GM08714 (cell line): ENCODE results near the gene CTNNBIP1.

Source experiments
- H3K4me3 ChIP-seq: fragments of 200-500 bp; sonication (Bioruptor generic); 2 replicates; pipeline ENCODE4 v1.5.1; 2014; ENCODE audit warnings: mild to moderate bottlenecking, low read length, inconsistent platforms
- ZNF274 ChIP-seq: IDR thresholded peaks from 2 replicates; pipeline ENCODE4 v1.6.1; 2012; ENCODE audit warnings: mild to moderate bottlenecking, low read depth, low read length

Gene CTNNBIP1

GRCh38 chr1:9847269-9847668 is 62.8 kb downstream of the CTNNBIP1 start:
- TF ChIP-seq ZNF274 = no peak
- no peak overlapping the region for H3K4me3 ChIP-seq

- TF ChIP-seq ZNF274 = no peak
- no peak overlapping the region for H3K4me3 ChIP-seq
These were observed 63.4 kb downstream of the CTNNBIP1 start for GRCh38 chr1:9846611-9847171.

GRCh38 chr1:9845914-9846313 is 64.2 kb downstream of the CTNNBIP1 start:
- TF ChIP-seq ZNF274 = no peak
- no peak overlapping the region for H3K4me3 ChIP-seq

- H3K4me3 ChIP-seq = no peak overlapping the region
These were observed 65.3 kb downstream of the CTNNBIP1 start for GRCh38 chr1:9844756-9845155.

GRCh38 chr1:9844106-9844505 is 66.0 kb downstream of the CTNNBIP1 start:
- TF ChIP-seq ZNF274 = no peak
- no peak overlapping the region for H3K4me3 ChIP-seq

More at GRCh38 chr1:9844756-9845155, 65.3 kb downstream of the CTNNBIP1 start:
- no peak for TF ChIP-seq ZNF274

- no peak overlapping the region for H3K4me3 ChIP-seq
- no peak for TF ChIP-seq ZNF274
These were observed 66.5 kb downstream of the CTNNBIP1 start for GRCh38 chr1:9843576-9843945.

GRCh38 chr1:9842781-9843575 is 67.1 kb downstream of the CTNNBIP1 start:
- no peak for TF ChIP-seq ZNF274

GRCh38 chr1:9842073-9842711 is 67.9 kb downstream of the CTNNBIP1 start:
- H3K4me3 ChIP-seq = no peak overlapping the region
- no peak for TF ChIP-seq ZNF274

More at GRCh38 chr1:9842781-9843575, 67.1 kb downstream of the CTNNBIP1 start:
- H3K4me3 ChIP-seq = no peak overlapping the region

GRCh38 chr1:9841460-9841859 is 68.6 kb downstream of the CTNNBIP1 start:
- no peak overlapping the region for H3K4me3 ChIP-seq
- TF ChIP-seq ZNF274 = no peak

GRCh38 chr1:9840176-9840575 is 69.9 kb downstream of the CTNNBIP1 start:
- TF ChIP-seq ZNF274 = no peak
- H3K4me3 ChIP-seq = no peak overlapping the region

- no peak for TF ChIP-seq ZNF274
- no peak overlapping the region for H3K4me3 ChIP-seq
These were observed 71.1 kb downstream of the CTNNBIP1 start for GRCh38 chr1:9838946-9839345.

GRCh38 chr1:9836632-9836960 is 73.5 kb downstream of the CTNNBIP1 start:
- H3K4me3 ChIP-seq = no peak overlapping the region
- TF ChIP-seq ZNF274 = no peak

GRCh38 chr1:9835758-9836631 is 74.1 kb downstream of the CTNNBIP1 start:
- no peak overlapping the region for H3K4me3 ChIP-seq
- no peak for TF ChIP-seq ZNF274

- no peak overlapping the region for H3K4me3 ChIP-seq
- no peak for TF ChIP-seq ZNF274
These were observed 74.7 kb downstream of the CTNNBIP1 start for GRCh38 chr1:9835404-9835757.

- no peak for TF ChIP-seq ZNF274
- H3K4me3 ChIP-seq = no peak overlapping the region
These were observed 76.4 kb downstream of the CTNNBIP1 start for GRCh38 chr1:9833632-9834031.
